NCI-H748 treated with DMSO at 0.1 percent for 48 hours (cell line): ENCODE results near the gene SLC2A6.

Source experiments
- DNase-seq: peaks from one replicate; lab custom pipeline; 2025; lab: John Stamatoyannopoulos, UW

Gene SLC2A6

DNA sequence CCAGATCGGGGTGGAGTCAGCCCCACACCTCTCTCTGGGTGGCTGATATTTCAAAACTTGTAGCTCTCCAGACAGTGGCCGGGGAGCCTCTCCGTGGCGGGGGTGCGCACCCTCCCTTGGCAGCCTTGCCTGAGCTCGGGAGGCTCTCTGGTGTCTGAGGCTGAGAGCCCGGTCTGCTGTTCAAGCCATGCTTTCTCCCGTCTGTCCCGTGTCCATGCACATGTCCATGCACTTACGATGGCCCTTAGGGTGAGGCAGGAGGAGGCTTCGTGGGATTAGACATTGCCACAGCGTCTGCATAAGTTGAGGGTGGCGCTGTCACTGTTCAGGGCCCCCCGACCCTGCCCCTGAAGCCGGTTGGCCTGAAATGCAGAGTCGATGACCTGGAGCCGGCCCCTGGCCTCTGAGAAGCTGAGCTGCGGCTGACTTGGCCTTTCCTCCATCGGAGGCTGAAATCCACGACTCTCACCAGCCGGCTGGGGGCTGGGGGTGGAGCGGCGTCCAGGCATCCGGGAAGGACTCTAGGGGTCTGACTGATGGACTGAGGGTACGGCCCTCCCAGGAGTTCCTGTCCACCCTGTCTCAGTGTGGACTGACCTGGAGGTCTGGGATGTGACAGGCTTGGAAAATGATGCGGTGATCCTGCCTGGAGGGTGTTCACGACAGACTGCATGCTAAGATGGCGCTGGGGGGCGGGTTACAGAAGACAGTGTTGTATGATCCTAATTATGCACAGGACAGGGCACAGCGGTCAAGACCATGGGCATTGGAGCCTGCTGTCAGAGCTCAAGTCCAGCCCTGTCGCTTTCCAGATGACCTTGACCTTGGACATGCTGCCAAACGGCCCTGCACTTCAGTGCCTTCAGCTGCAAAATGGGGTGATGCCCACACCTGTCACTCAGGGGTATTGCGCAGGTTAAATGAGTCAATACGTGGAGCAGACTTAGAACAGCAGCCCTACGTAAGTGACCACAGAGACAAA lies 18.3 kb upstream of the SLC2A6 start:
- no peak for DNase-seq

DNA sequence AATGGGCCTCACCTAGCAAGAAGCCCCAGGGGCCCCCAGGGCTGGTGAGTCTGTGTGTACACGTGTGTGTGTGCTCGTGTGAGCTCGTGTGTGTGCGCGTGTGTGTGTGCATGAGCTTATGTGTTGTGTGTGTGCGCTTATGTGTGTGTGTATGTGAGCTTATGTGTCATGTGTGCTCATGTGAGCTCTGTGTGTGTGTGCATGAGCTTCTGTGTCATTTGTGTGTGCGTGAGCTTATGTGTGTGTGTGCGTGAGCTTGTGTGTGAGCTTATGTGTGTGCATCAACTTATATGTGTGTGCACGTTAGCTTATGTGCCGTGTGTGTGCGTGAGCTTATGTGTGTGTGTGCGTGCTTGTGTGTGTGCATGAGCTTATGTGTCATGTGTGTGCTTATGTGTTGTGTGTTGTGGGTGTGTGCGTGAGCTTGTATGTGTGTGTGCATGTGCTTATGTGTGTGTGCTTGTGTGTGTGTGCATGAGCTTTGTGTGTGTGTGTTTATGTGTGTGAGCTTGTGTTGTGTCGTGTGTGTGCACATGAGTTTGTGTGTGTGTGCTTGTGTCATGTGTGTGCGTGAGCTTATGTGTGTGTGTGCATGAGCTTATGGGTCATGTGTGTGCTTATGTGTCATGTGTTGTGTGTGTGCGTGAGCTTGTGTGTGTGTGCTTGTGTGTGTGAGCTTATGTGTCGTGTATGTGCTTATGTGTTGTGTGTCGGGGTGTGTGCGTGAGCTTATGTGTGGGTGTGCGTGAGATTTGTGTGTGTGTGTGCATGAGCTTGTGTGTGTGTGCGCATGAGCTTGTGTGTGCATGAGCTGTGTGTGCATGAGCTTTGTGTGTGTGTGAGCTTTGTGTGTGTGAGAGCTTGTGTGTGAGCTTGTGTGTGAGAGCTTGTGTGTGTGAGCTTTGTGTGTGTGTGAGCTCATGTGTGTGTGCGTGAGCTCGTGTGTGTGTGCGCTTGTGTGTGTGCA lies 16.7 kb upstream of the SLC2A6 start:
- DNase-seq, result no peak

DNA sequence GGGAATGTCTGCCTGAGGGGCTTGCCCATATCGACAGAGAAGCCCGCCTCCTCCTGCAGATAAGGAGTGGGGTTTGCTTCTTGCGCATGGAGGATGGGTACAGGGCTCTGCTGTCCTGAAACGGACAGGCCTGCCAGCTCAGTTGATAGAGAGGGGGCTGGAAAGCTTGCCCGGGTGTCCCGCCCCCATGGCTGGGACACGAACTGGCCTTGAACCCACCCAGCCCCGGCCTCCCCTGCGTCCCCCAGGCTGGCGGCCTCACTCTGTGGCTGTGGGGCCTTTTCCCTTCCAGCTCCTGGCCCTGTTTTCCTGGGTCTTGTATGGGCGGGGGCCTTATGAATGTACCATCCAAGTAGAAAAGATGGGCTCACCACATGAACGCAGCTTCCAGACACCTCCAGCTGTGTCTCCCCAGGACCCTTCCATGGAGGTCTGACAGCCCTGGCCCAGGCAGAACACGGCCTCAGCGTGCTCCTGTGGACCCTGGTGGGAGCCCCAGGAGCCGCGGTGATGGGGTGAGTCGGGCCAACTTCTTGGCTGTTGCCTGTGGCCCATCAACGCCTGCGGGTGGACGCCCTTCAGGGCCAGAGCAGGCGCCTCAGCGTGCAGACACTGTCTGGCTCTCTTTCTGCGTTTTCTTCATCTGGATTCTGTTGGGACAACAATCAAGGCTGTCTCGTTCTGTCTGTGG lies 15.9 kb upstream of the SLC2A6 start:
- DNase-seq, result no peak

DNA sequence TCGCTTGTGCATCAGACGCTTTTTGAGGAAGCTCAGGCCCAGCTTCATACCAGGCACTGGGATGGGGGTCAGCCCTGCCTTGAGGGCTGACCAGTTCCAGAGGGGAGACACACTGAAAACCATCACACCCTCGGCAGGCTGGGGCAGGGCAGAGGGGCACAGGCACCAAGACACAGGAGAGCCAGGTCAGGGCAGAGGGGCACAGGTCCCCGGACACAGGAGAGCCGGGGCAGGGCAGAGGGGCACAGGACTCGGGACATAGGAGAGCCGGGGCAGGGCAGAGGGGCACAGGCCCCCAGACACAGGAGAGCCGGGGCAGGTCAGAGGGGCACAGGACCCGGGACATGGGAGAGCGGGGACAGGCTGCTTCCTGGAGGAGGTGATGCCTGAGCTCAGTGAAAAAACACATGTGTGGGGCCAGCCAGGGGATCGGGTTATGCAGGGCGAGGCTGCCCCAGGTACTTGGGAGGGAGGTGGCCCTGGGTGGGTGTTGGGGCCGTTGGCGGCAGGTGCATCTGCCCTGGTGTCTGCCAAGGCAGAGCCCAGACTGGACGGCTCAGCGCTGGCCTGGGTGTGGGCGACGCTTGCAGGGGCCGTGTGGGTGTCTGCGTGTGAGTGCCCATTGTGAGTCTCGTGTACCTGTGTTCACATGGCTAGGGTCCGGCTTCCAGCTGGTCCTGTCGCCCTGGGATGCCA lies 15.1 kb upstream of the SLC2A6 start:
- no peak for DNase-seq

DNA sequence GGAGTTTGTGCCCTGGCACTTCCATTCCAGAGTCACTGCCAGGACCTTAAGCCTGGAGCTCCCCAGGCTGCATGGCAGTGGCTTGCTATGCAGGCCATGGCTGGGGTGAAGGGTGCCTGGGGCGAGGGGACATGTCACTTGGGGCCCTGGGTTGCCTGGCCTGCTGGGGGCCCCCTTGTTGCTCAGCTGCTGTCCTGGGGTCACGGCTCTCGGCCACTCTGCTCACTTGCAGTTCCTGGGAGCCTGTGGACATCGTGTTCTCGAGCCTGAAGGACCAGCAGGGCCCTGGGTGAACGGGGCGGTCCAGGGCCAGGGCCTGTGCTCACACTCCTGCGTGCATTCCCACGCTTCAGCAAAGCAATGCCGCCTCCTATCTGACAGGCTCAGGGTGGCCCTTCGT lies 14.5 kb upstream of the SLC2A6 start:
- DNase-seq, result no peak

DNA sequence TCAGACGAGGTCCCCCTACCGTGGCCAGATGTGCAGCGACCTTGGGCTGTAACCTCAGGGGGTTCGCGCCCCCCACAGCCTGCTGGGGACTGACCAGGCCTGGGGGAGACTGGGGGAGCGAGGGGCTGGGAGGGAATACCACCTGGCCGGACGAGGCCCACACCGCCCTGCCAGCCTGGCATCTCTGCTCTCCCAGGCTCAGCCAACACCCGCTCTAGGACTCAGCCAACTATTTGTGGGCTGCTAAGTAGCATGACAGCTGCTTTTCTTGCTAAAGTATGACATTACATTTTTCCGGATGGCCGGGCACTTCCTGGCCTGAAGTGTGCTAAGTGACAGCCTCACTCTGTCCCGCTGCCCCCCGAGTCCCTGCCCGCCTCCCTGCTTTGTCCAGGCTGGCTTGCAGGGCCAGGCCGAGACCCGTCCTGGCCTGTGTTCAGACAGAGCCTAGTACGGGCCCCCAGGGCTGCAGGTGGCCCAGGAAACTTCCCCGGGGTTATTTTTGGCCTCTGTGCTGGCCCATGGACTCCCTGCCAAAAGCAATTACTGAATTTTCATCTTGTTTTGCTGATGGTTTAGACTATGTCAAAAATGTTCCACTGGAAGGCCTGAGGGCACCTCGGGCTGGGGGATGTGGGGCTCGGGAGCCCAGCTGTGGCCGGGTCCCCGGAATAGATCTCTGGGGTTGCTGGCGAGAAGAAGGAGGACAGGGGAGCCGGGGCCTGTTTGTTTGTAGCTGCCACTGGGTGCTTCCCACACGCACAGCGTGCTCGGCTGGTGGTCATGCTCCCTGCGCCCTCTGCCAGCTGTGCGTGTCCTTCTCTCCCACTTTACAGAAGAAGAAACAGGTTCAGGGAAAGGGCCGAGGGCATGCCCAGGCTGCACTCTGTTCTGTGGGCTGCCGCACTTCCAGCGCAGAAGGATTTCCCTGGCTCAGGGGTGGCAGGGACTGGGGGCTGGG lies 13.4 kb upstream of the SLC2A6 start:
- no peak for DNase-seq

DNA sequence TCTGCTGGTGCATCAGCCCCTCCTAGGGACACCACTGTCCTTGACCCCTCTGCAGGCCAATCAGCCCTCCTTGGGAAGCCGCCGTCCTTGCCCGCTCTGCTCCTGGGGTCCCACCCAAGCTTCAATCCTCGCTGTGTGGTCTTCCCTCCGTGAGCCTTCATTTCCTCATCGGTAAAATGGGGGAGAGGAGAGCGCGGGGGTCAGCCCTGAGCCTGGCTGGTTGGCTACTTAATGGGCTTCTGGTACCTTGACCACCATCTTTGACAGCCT lies 12.7 kb upstream of the SLC2A6 start:
- no peak for DNase-seq

DNA sequence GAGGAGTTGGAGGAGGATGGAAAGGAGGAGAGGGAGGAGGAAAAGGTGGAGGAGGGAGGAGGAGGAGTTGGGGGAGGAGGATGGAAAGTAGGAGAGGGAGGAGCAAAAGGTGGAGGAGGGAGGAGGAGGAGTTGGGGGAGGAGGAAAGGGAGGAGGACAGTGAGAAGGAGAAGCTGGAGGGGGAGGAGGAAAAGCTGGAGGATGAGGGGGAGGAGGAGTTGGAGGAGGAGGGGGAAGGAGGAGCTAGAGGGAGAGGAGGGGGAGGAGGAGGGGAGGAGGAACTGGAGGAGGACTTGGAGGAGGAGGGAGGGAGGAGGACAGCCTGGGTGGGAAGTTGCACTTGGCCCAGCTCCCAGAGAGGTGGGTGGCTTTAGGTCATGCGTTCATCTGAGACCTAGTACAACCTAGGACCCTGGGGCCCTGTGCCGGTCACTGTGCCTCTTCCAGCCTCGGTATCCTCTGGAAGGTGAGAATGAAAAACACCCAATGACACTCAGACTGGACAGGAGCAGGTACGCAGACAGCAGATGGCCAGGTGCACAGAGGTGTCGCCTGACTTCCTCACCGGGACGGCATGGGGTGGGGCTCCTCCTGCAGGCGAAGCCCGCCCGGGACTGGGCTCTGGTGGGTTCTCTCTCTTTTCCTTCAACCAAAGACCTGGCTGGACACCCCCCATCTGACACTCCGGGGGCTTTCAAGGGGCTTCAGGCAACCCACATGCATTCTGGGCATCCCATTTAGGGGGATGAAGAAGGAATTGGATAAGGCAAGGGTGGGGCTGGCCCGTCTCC lies 12.2 kb upstream of the SLC2A6 start:
- DNase-seq, result no peak

DNA sequence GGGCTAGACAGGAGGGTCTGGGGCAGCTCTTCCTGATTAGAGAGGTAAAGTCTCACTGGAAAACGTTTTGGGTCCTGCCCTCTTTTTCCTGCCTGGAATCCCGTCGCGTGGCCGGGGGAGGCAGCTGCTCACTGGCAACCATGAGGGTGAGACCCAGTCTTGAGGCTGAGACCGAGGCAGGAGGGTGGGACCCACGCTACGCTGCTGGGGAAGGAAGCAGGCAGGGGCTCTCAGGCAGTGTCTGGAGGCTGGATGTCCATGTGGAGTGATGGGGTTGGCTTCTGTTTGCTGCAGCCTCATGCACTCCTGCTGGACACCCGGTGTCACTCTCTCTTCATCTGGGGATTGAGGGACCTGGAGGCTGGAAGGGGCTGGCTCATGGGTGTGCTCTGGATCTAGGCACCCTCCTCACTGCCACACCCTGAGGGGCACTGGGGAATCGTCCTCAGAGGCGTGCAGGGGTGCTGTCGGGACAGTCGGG lies 11.3 kb upstream of the SLC2A6 start:
- DNase-seq, result no peak

DNA sequence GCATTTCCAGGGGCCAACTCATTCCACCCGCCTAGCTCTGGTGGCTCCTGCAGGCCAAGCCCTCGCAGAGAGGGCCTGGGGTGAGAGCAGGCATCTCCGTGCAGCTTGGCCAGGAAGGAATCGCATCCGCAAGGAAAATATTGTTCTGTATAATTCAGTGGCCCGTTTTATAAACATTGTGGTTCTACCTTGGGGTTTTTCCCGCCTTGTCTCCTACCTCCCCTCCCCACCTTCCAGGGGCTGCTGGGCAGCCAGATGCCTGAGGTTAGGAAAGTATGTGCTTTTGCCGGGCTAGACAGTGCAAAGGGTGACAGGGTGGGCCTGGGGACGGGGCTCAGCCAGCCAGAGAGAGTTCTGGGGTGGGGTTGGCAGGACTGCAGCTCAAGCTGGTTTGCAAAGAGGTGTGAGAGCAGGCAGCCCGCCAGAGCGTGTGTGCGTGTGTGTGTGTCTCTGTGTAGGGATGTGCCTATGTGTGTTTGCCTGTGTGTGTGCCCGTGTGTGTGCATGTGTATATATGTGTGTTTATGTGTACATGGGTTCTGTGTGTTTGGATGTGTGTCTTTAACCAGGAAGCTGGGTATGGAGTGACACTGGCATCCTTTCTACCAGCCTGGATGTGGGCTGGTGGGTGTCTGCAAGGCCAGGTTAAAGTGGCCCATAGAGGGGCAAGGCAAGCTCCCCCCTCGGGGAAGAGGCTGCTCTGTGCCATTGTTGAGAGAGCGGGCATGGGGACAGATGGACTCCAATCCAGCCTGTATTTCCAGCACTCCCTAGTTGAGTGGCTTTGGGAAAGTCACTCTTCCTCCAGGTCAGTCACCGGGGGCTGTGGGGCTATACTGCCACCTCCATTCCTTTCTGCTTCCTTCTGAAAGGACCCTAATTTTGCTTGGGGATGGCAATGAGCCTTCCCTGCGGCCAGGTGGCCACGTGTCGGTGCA lies 10.6 kb upstream of the SLC2A6 start:
- no peak for DNase-seq

DNA sequence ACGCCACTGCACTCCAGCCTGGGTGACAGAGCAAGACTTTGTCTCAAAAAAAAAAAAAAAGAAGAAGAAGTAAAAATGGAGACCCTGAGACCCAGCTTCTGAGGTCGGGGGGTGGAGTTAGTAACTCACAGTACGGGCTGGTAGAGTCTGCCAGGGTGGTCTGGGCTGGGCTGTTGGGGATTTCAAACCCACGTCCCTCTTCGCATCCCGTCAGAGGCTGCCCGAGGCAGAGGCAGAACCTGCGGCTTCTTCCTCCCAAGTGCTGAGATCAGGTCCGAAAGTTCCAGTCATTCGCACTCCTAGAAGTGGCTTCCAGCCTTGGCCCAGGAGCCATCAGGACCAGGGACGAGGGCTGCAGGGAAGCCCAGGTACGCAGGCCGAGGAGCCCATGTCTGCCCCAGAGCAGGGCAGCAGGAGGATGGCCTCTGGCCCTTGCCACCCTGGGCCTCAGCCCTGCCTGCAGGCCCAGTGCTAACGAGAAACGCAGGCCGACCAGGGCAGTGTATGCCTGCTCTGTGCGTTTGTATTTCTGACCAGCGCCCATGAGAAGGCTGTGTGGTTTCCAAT lies 9.9 kb upstream of the SLC2A6 start:
- no peak for DNase-seq

DNA sequence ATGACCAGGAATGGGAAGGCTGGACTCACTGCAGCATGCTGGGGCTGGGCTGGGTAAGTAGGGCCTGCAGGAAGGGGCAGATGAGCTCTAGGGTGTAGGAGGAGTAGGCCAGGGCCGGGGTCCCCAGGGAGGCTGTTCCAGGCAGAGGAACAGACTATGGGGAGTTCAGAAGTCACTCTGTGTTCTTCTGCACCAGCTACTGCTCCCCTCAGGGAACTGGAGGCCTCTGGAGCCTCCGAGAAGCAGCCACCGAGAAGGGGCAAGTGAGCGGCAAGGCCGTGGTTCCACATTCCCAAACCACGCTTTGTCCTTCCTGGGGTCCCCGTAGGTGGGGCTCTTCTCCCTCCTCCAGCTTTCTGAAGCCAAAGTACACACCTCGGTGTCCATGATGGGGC lies 8.4 kb upstream of the SLC2A6 start:
- no peak for DNase-seq

DNA sequence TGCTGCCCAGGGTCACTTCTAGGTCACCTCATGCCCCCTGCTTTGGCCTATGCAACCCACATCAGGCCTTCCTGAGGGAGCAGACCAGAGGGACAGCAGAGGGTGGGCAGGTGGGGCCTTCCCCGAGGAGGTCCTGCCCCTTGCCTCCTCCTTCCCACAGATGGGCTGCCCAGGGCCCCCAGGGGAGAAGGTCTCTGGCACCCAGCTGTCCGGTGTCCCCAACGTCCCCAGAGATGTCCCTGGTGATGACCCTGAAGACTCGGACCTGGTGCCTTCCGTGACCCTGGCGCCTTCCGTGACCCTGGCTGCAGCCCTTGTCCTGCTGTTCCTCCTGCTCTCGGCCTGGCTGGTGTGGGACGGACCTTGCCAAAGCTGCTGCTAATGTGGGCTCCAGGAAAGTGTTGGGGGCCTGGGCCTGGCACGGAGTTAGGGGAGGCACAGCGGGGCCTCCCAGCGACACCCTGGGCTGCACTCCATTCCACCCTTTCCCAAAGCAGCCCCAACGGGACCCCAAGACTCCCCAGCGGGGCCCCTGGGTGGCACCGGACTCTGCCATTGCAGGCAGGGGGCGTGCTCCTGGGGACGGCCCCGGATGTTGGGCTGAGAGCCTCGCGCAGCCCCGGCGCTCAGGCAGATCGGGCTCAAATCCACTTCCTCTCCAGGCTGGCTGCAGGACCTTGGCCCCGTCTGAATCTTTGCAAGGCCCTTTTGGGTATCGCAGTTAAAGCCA lies 6.8 kb upstream of the SLC2A6 start:
- DNase-seq, result no peak

DNA sequence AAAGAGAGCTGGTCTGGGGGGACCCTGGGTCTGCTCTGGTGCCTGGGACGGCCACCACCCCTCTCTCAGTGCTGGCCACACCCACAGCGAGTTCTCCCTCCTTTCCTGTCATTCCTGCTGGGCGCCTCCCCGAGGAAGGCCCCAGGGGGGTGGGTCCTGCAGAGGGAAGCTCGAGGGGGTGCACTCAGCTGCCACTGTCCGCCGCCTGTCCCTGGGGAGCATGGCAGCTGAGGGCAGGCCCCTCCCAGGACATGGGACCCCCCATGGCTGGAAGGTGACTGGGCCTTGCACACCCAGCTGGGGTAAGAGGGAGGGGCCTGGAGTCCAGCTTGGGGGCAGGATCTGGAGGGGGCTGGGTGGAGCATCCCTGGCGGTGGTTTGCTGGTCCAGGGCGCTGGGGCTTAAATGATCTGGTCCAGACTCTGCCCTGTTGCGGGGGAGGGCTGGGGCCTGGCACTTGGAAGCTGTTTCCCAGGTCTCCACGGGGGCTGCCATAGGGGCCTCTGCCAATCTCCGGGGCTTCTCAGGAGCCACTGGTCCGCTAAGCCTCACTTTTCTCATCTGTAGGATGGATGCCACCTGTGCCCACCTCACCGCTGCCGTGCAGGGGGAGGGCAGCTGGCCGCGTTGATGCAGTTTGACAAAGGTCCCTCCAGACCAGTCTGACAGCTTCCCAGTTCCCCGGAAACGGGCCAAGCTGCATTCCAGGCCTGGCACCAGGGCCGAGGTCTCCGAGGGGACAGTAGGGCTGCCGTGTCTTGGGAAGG lies 6.0 kb upstream of the SLC2A6 start:
- DNase-seq, result no peak

DNA sequence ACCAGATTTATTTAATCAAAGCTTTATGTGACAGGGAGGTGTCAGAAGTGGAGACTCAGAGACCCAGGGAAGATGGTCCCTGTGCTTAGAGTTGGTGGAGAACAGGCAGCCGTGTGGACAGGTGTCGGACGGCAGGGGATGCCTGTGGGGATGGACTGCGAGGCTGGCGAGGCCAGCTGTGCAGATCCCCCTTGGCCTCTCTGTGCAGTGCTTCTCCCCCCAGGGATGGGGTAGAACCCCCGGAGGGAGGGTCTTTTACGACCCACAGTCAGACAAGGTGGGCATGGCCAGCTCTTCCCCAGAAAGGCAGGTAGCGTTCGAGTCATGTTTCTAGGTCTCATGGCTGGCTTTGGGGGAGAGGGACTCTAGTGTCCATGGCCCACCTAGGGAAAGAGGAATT lies 4.7 kb upstream of the SLC2A6 start:
- no peak for DNase-seq

DNA sequence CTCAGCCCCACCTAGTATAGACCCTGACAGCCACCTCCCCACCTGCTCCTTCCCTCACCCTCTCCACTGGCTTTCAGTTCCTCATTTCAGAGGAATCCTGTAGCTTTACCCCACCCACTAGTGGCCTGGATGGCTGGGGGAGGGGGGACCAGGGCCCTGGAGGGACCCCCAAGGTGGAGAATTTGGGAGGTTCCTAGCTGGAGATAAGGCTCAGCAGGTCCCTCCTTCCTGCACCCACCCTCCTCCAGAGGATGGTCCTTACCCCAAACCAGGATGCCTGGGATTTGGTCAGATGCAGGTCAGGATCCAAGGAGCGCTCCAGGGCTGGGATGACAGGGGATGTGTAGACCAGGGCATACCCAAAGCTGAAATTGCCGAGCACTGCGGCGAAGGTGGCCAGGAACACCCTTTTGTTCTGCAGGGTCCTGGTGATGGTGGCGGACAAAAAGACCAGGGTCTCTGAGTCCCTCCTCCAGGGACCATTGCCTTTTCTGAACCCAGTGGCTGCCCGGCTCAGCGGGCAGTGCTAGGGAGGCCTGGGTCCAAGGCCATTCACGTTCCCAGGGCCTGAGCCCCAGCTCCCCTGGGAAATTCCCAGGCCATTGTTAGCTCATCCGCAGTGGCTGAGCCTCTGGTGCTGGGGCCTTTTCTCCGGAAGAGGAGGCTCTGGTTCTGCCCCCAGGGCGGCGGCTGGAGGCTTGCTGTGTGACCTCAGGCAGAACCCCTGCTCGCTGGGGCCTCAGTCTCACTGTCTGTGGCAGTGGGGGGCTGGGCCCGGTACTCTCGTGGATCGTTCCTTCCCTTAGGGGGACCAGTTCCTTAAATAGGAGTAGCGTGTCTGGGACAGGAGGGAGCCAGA lies 678 bp downstream of the SLC2A6 start:
- no peak for DNase-seq
